ENCODE data around the gene SSTR3.

Gene SSTR3

GRCh38 chr22:37181681-37182080 lies 30.6 kb downstream of the SSTR3 start:
- Histone ChIP-seq H3F3A (ENCODE audit: control insufficient read depth, insufficient read depth) (no peaks in the 10 kb centered on the region), H3K27ac (ENCODE audit: low read depth, low read length) (no peak overlapping the region), H3K9me3 (ENCODE audit: control insufficient read depth, insufficient read depth, low read length) (no peaks in the 10 kb centered on the region), H3K79me2 (ENCODE audit: control insufficient read depth, low read length) (no peaks in the 10 kb centered on the region), H4K20me1 (ENCODE audit: control insufficient read depth, insufficient read depth, low read depth, low read length) (no peaks in the 10 kb centered on the region; the same call in 1 of the 2 replicates), H3K36me3 (ENCODE audit: control insufficient read depth, low read length) (no peaks in the 10 kb centered on the region), H3K4me2 (ENCODE audit: low read length) (no peak overlapping the region), H3K9me2 (replicated peaks; ENCODE audit: control insufficient read depth, low read length) (no peaks in the 10 kb centered on the region), H3K4me3 (ENCODE audit: low read length) (no peak overlapping the region), H3K27me3 (ENCODE audit: control insufficient read depth, low read length) (peaks cover 19% of the 10 kb centered on the region), H3K4me1 (ENCODE audit: control insufficient read depth, low read length) (no peaks in the 10 kb centered on the region)
- TF ChIP-seq, protein P1, sequence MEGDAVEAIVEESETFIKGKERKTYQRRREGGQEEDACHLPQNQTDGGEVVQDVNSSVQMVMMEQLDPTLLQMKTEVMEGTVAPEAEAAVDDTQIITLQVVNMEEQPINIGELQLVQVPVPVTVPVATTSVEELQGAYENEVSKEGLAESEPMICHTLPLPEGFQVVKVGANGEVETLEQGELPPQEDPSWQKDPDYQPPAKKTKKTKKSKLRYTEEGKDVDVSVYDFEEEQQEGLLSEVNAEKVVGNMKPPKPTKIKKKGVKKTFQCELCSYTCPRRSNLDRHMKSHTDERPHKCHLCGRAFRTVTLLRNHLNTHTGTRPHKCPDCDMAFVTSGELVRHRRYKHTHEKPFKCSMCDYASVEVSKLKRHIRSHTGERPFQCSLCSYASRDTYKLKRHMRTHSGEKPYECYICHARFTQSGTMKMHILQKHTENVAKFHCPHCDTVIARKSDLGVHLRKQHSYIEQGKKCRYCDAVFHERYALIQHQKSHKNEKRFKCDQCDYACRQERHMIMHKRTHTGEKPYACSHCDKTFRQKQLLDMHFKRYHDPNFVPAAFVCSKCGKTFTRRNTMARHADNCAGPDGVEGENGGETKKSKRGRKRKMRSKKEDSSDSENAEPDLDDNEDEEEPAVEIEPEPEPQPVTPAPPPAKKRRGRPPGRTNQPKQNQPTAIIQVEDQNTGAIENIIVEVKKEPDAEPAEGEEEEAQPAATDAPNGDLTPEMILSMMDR (IDR thresholded peaks at IDR 0.05; ENCODE audit: low read depth, low read length, poor library complexity, severe bottlenecking), result no peak
- TF ChIP-seq EZH2phosphoT487 (IDR thresholded peaks at IDR 0.05; ENCODE audit: borderline replicate concordance, low read length), result no peak

- Histone ChIP-seq H3K27me3 (ENCODE audit: control insufficient read depth, low read length) (peaks cover 27% of the 10 kb centered on the region), H3K79me2 (ENCODE audit: control insufficient read depth, low read length) (no peaks in the 10 kb centered on the region), H3K9me2 (replicated peaks; ENCODE audit: control insufficient read depth, low read length) (no peaks in the 10 kb centered on the region), H3K27ac (ENCODE audit: low read depth, low read length) (no peak overlapping the region), H3K36me3 (ENCODE audit: control insufficient read depth, low read length) (no peaks in the 10 kb centered on the region), H3K4me2 (ENCODE audit: low read length) (no peak overlapping the region), H3F3A (ENCODE audit: control insufficient read depth, insufficient read depth) (no peaks in the 10 kb centered on the region), H3K4me3 (ENCODE audit: low read length) (no peak overlapping the region), H3K4me1 (ENCODE audit: control insufficient read depth, low read length) (no peaks in the 10 kb centered on the region), H4K20me1 (ENCODE audit: control insufficient read depth, insufficient read depth, low read depth, low read length) (no peaks in the 10 kb centered on the region; the same call in 1 of the 2 replicates), H3K9me3 (ENCODE audit: control insufficient read depth, insufficient read depth, low read length) (no peaks in the 10 kb centered on the region)
- TF ChIP-seq, protein P1 (IDR thresholded peaks at IDR 0.05; ENCODE audit: low read depth, low read length, poor library complexity, severe bottlenecking), result no peak
- TF ChIP-seq EZH2phosphoT487 (IDR thresholded peaks at IDR 0.05; ENCODE audit: borderline replicate concordance, low read length), result no peak
Observed at GRCh38 chr22:37180531-37181231, 31.6 kb downstream of the SSTR3 start.

DNA sequence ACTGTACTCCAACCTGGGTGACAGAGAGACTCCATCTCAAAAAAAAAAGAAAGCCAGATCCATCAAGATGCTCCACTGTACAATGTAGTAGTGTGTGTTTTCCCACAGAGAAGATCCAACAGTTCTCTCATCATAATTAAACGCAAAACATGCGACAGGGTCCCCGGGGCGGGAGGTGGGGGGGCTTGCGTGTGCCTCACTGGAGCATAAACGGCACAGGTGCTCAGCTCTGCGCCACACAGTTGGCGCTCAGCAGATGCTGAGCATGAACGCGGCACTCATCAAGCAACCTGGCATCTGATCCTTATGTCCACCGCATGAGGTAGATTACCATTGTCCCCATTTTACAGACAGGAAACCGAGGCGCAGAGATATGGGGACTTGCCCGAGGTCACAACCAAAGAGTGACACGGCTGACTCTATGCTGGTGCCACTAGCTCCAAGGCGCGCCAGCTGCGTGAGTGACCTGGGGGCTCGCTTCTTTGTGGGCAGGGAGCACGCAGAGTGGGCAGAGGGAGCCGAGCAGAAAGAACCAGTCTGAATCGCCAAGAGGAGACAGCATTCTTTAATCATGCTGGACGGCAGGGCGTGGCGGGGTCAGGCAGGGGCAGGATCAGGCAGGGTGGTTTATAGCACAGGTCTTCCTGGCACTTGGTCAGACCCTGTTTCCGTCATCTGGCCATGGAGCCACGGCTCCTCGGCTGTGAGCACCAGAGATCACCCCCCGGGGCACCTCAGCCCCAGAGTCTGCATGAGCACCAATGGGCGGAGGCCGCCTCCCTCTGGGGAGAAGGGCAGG lies 32.5 kb downstream of the SSTR3 start:
- no peak overlapping the region for H3K4me3 ChIP-seq (ENCODE audit: low read length)
- H3K27ac ChIP-seq (ENCODE audit: low read depth, low read length), result no peak overlapping the region
- H3K36me3 ChIP-seq (ENCODE audit: control insufficient read depth, low read length), result no peaks in the 10 kb centered on the region
- H3K79me2 ChIP-seq (ENCODE audit: control insufficient read depth, low read length), result no peaks in the 10 kb centered on the region
- H3K27me3 ChIP-seq (ENCODE audit: control insufficient read depth, low read length), result peaks cover 33% of the 10 kb centered on the region
- no peaks in the 10 kb centered on the region for H3K4me1 ChIP-seq (ENCODE audit: control insufficient read depth, low read length)
- TF ChIP-seq EZH2phosphoT487 (IDR thresholded peaks at IDR 0.05; ENCODE audit: borderline replicate concordance, low read length), result no peak
- TF ChIP-seq, protein P1 (IDR thresholded peaks at IDR 0.05; ENCODE audit: low read depth, low read length, poor library complexity, severe bottlenecking), result no peak
- no peaks in the 10 kb centered on the region; the same call in 1 of the 2 replicates for H4K20me1 ChIP-seq (ENCODE audit: control insufficient read depth, insufficient read depth, low read depth, low read length)
- no peaks in the 10 kb centered on the region for H3F3A ChIP-seq (ENCODE audit: control insufficient read depth, insufficient read depth)
- no peaks in the 10 kb centered on the region for H3K9me2 ChIP-seq (replicated peaks; ENCODE audit: control insufficient read depth, low read length)
- H3K9me3 ChIP-seq (ENCODE audit: control insufficient read depth, insufficient read depth, low read length), result no peaks in the 10 kb centered on the region
- no peak overlapping the region for H3K4me2 ChIP-seq (ENCODE audit: low read length)

Measured in DOHH2 (cell line).